EH (cell line): ENCODE results near the gene CTSL.

ENCODE experiments used
- DNase-seq: peaks from one replicate; pipeline ENCODE4 v3.0.0-alpha.2; 2015; ENCODE audit warnings: low read depth

The CTSL gene

GRCh38 chr9:87701491-87701890 is 24.4 kb upstream of the CTSL start:
- DNase-seq: no peak

GRCh38 chr9:87701931-87702421 is 23.9 kb upstream of the CTSL start:
- DNase-seq: peak; percentile 57

GRCh38 chr9:87702921-87703320 is 23.0 kb upstream of the CTSL start:
- DNase-seq: no peak

- no peak for DNase-seq
Observed at GRCh38 chr9:87703636-87704276, 22.2 kb upstream of the CTSL start.

- DNase-seq: no peak
Observed at GRCh38 chr9:87704342-87704741, 21.6 kb upstream of the CTSL start.

GRCh38 chr9:87706066-87706739 is 19.7 kb upstream of the CTSL start:
- no peak for DNase-seq

- no peak for DNase-seq
Observed at GRCh38 chr9:87707805-87708506, 18.0 kb upstream of the CTSL start.

GRCh38 chr9:87708546-87708945 is 17.4 kb upstream of the CTSL start:
- DNase-seq: no peak

- no peak for DNase-seq
Observed at GRCh38 chr9:87708986-87709728, 16.8 kb upstream of the CTSL start.

- no peak for DNase-seq
Observed at GRCh38 chr9:87710443-87710842, 15.5 kb upstream of the CTSL start.

GRCh38 chr9:87711857-87712800 is 13.8 kb upstream of the CTSL start:
- DNase-seq: peak; percentile 90

GRCh38 chr9:87712801-87713277 is 13.1 kb upstream of the CTSL start:
- no peak for DNase-seq

- DNase-seq: peak; percentile 99
Observed at GRCh38 chr9:87713278-87713987, 12.5 kb upstream of the CTSL start.

- DNase-seq: no peak
Observed at GRCh38 chr9:87713988-87714330, 12.0 kb upstream of the CTSL start.

- DNase-seq: peak; percentile 86
Observed at GRCh38 chr9:87714819-87715218, 11.1 kb upstream of the CTSL start.

GRCh38 chr9:87716141-87716540 is 9.8 kb upstream of the CTSL start:
- DNase-seq: peak; percentile 65

GRCh38 chr9:87717456-87717855 is 8.5 kb upstream of the CTSL start:
- no peak for DNase-seq

GRCh38 chr9:87718231-87718630 is 7.7 kb upstream of the CTSL start:
- no peak for DNase-seq

- no peak for DNase-seq
Observed at GRCh38 chr9:87718852-87719612, 6.9 kb upstream of the CTSL start.

GRCh38 chr9:87720173-87720572 is 5.7 kb upstream of the CTSL start:
- DNase-seq: no peak
